Cardiac fibroblast (primary cell): ENCODE results near the gene STMN3.
"Not testable (repeated sequence)": the region's sequence is repeated elsewhere in the genome, so short reads cannot be mapped to it uniquely, and the experiment has no call there.

Source experiments
- DNase-seq, 2 donors: peaks; one replicate each; pipeline versions ENCODE4 v3.0.0 to v3.0.0-alpha.2; 2010; ENCODE audit warnings: low read depth in 2 of 2
- H3K4me3 ChIP-seq, 2 donors: replicated peaks in 1 of 2; 1 replicate in 1 of 2; 2 replicates in 1 of 2; pipeline ENCODE4 v1.5.1; 2011; ENCODE audit warnings: low read depth in 2 of 2, low read length in 2 of 2, mild to moderate bottlenecking in 2 of 2, moderate library complexity in 1 of 2
- CTCF ChIP-seq: IDR thresholded peaks from one replicate; pipeline ENCODE4 v1.5.1; 2011; ENCODE audit warnings: low read depth, mild to moderate bottlenecking, low read length, inconsistent platforms

Gene STMN3

GRCh38 chr20:63643946-63644345, 9.3 kb downstream of the STMN3 start:
- H3K4me3 ChIP-seq: no peak overlapping the region
- DNase-seq: no peak
- TF ChIP-seq CTCF: no peak

- no peak overlapping the region for H3K4me3 ChIP-seq
- no peak for DNase-seq
- TF ChIP-seq CTCF: no peak
Measured at GRCh38 chr20:63643499-63643898, 9.7 kb downstream of the STMN3 start.

GRCh38 chr20:63642527-63643247, 10.5 kb downstream of the STMN3 start:
- TF ChIP-seq CTCF: no peak
- no peak overlapping the region for H3K4me3 ChIP-seq
- DNase-seq: no peak

- TF ChIP-seq CTCF: peak; percentile 30
- peak overlapping the region; percentile 43 to 49 for H3K4me3 ChIP-seq
Measured at GRCh38 chr20:63641792-63642523, 11.3 kb downstream of the STMN3 start.

GRCh38 chr20:63641146-63641791, 12.0 kb downstream of the STMN3 start:
- DNase-seq: no peak
- no peak for TF ChIP-seq CTCF
- peak overlapping the region in 1 of 2 donors; percentile 49 for H3K4me3 ChIP-seq

More at GRCh38 chr20:63641792-63642523, 11.3 kb downstream of the STMN3 start:
- peak; percentile 61 to 91 for DNase-seq

GRCh38 chr20:63640686-63641085, 12.5 kb downstream of the STMN3 start:
- not testable (repeated sequence) for H3K4me3 ChIP-seq, DNase-seq

GRCh38 chr20:63640086-63640485, 13.1 kb downstream of the STMN3 start:
- DNase-seq: no peak
- TF ChIP-seq CTCF: no peak
- H3K4me3 ChIP-seq: no peak overlapping the region
